ENCODE data around the gene C2CD2. TPM values are rescaled to one million over a fixed set of nuclear protein-coding genes. Genes with fewer than 3 reads are reported as not detected.
A peak's percentile ranks its signal among the peaks of the same experiment; 100 is the strongest.

The C2CD2 gene
- total RNA-seq, 4 donors from 2014 or later = 35.9 to 43.8 (median 38.9) TPM

- Histone ChIP-seq H3K4me1 (no peaks in the 10 kb centered on the region), H3K27ac (no peak overlapping the region), H3K36me3 (peaks cover 67% of the 10 kb centered on the region), H3K4me3 (no peak overlapping the region), H3K9me3 (no peaks in the 10 kb centered on the region), H3K27me3 (no peaks in the 10 kb centered on the region)
- WGBS = 94% methylated on average over 12 of the region's 12 CpGs
- DNase-seq (ENCODE audit: low spot score in 2 of 2) = peak in 1 of 2 donors; percentile 50
- TF ChIP-seq EP300 (IDR thresholded peaks at IDR 0.05) (no peak), POLR2A (IDR thresholded peaks at IDR 0.05) (no peak), POLR2AphosphoS5 (IDR thresholded peaks at IDR 0.05) (no peak)
- TF ChIP-seq, protein P1, sequence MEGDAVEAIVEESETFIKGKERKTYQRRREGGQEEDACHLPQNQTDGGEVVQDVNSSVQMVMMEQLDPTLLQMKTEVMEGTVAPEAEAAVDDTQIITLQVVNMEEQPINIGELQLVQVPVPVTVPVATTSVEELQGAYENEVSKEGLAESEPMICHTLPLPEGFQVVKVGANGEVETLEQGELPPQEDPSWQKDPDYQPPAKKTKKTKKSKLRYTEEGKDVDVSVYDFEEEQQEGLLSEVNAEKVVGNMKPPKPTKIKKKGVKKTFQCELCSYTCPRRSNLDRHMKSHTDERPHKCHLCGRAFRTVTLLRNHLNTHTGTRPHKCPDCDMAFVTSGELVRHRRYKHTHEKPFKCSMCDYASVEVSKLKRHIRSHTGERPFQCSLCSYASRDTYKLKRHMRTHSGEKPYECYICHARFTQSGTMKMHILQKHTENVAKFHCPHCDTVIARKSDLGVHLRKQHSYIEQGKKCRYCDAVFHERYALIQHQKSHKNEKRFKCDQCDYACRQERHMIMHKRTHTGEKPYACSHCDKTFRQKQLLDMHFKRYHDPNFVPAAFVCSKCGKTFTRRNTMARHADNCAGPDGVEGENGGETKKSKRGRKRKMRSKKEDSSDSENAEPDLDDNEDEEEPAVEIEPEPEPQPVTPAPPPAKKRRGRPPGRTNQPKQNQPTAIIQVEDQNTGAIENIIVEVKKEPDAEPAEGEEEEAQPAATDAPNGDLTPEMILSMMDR (IDR thresholded peaks at IDR 0.05) = no peak
Observed at GRCh38 chr21:41914358-41914757, 39.5 kb downstream of the C2CD2 start.

DNA sequence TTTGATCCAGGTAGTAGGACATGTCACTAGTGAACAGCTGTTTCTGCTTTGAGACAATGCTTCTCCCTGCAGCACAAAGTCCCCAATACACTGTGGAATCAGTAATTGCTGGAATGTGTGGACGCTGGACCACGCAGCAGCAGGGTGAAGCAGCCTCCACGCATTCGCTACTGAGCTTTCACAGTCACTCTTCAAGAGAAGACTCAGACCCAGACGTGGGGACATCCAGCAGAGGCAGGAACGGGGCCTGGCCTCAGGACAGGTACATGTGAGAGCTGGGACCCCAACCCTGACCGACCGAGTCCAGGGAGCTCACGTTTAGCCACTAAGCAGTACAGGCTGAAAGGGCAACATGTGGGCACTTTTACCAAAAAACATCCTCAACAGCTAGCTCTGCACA, 40.6 kb downstream of the C2CD2 start:
- peak in 1 of 2 donors; percentile 46 for DNase-seq (ENCODE audit: low spot score in 2 of 2)
- Histone ChIP-seq H3K27ac (no peak overlapping the region), H3K9me3 (no peaks in the 10 kb centered on the region), H3K27me3 (no peaks in the 10 kb centered on the region), H3K4me1 (no peaks in the 10 kb centered on the region), H3K4me3 (no peak overlapping the region), H3K36me3 (peaks cover 75% of the 10 kb centered on the region)
- TF ChIP-seq, protein P1 (IDR thresholded peaks at IDR 0.05) = no peak
- TF ChIP-seq EP300 (IDR thresholded peaks at IDR 0.05) (no peak), POLR2AphosphoS5 (IDR thresholded peaks at IDR 0.05) (no peak), POLR2A (IDR thresholded peaks at IDR 0.05) (no peak)
- WGBS = 98% methylated on average over 6 of the region's 9 CpGs

DNA sequence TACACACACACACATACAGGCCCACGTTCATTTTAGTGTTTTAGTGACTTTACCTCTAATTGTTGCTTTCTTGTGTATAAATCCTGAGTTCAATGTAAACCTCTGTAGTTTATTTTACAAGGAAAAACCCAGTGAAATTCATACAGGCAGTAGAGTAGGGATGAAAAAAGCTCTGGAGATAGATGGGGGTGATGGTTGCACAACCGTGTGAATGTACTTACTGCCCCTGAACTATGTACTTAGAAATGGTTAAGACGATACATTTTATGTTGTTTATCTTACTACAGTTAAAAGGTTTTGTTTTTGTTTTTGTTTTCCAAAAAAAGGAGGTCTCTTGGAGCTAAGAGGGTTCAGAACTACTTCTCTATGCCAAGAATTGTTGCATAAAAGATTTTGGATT, 45.0 kb downstream of the C2CD2 start:
- 84% methylated on average over 3 of the region's 3 CpGs for WGBS
- peaks cover 83% of the 10 kb centered on the region for H3K36me3 ChIP-seq
- H3K27ac ChIP-seq = no peak overlapping the region
- TF ChIP-seq, protein P1 (IDR thresholded peaks at IDR 0.05) = no peak
- TF ChIP-seq EP300 (IDR thresholded peaks at IDR 0.05) = no peak
- no peak for TF ChIP-seq POLR2AphosphoS5 (IDR thresholded peaks at IDR 0.05)
- no peaks in the 10 kb centered on the region for H3K4me1 ChIP-seq
- H3K9me3 ChIP-seq = no peaks in the 10 kb centered on the region
- H3K4me3 ChIP-seq = no peak overlapping the region
- no peaks in the 10 kb centered on the region for H3K27me3 ChIP-seq
- no peak for DNase-seq (ENCODE audit: low spot score in 2 of 2)

DNA sequence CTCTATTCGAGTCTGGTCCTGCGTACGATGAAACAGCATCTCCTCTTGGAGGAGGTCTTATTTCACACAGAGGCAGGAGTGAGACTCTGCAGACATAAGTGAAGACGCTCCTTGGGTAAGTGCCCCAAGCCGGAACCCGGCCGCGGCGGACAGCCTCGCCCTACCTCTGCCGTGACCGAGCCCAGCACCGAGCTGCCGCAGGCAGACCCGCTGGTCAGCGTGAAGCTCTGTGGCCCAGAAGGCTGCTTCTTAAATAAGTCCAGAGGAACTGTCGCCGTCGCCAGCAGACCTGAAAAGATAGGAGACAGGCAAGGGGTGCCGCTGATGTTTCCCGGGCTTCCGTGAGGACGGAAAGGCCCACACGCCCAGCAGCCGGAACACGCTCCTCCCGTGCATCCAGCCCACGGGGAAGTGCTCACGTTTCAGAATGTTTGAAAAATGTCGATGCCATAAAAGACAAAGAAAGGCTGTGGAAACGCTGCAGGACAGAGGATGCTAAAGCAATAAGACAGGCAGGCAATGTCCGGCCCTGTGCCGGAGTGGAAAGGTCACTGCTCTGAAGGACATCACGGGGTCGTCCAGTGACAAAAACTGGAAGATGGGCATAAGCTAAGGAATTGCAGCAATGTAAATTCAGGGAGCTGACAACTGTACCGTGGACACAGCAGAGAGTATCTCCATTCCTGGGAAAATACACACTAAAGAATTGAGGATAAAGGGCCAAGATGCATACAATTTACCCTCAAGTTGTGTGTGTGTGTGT, 46.1 kb downstream of the C2CD2 start:
- TF ChIP-seq POLR2AphosphoS5 (IDR thresholded peaks at IDR 0.05) (no peak), POLR2A (IDR thresholded peaks at IDR 0.05) (no peak), EP300 (IDR thresholded peaks at IDR 0.05) (no peak)
- TF ChIP-seq, protein P1 (IDR thresholded peaks at IDR 0.05) = no peak
- DNase-seq (ENCODE audit: low spot score in 2 of 2) = no peak
- H3K9me3 ChIP-seq = no peaks in the 10 kb centered on the region
- no peak overlapping the region for H3K27ac ChIP-seq
- 94% methylated on average over 28 of the region's 36 CpGs for WGBS
- no peak overlapping the region for H3K4me3 ChIP-seq
- no peaks in the 10 kb centered on the region for H3K4me1 ChIP-seq
- peaks cover 85% of the 10 kb centered on the region for H3K36me3 ChIP-seq
- no peaks in the 10 kb centered on the region for H3K27me3 ChIP-seq

DNA sequence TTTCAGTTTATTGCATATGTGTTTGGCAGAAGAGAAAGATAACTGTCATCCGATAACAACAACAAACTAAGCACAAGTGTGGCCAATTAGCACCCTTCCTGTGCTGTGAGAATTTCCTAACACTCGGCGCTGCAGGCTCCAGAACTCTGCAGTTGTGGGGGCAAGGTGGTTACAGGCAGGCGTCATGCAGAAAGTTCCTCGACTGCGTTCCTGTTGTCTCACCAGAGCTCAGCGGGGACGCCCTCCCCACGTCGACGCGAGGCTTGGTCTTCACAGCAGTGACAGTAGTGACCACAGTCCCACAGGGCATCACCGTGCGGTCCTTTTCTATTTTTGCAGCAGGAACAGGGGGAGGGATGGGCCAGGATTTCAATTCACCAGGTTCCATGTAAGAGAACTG, 47.0 kb downstream of the C2CD2 start:
- no peak for DNase-seq (ENCODE audit: low spot score in 2 of 2)
- Histone ChIP-seq H3K4me3 (no peak overlapping the region), H3K4me1 (no peaks in the 10 kb centered on the region), H3K9me3 (no peaks in the 10 kb centered on the region), H3K27ac (no peak overlapping the region), H3K27me3 (no peaks in the 10 kb centered on the region), H3K36me3 (peaks cover 86% of the 10 kb centered on the region)
- TF ChIP-seq, protein P1 (IDR thresholded peaks at IDR 0.05) = no peak
- no peak for TF ChIP-seq EP300 (IDR thresholded peaks at IDR 0.05)
- no peak for TF ChIP-seq POLR2A (IDR thresholded peaks at IDR 0.05)
- no peak for TF ChIP-seq POLR2AphosphoS5 (IDR thresholded peaks at IDR 0.05)
- 83% methylated on average over 14 of the region's 14 CpGs for WGBS

Data from suprapubic skin (tissue), 4 donors.